Measurements from ENCODE around the gene SLC7A6OS. TPM values are rescaled to one million over a fixed set of nuclear protein-coding genes. Genes with fewer than 3 reads are reported as not detected.
A peak's percentile ranks its signal among the peaks of the same experiment; 100 is the strongest.

SLC7A6OS gene
- total RNA-seq, 1 experiment from 2014 or later: 11.5 TPM

DNA sequence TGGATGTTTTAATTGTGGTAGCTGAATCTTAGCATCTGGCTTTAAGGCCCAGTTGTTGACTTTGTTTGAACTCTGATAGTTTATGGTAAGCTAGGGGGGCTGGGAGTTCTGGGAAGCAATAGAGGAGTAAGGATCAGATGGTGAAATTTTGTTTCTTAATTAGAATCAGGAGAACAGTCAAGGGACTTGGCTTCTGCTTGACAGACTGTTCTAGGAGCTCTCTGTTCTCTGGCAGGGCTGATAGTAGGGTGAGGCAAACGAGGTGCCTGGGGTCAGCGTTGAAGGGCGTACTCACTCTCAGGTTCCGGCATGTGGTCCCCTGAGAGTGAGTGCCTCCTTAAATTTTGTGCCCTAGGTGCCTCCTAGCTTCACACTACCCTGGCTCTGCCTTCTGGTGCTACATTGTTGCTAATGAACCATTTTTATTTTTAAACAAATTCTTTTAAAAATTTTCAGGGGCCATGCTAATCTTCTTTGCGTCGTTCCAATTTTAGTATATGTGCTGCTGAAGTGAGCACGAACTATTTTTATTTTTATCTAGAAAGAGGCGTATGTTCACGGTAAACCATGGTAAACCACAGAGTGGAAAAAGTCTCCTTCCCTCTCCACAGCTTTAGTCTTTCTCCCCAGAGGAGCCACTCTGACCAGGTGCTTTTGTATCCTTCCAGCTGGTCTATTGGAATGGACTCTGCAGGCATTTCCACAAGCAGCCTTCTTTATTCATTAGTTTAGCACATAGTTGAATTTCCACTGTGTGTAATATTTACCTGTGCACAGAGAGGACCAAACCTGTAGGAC is 26.7 kb downstream of the SLC7A6OS start:
- Histone ChIP-seq H3K4me3 (no peak overlapping the region), H3K27ac (no peak overlapping the region), H3K4me1 (no peaks in the 10 kb centered on the region), H3K27me3 (no peaks in the 10 kb centered on the region), H3K36me3 (no peaks in the 10 kb centered on the region), H3K9me3 (replicated peaks) (no peaks in the 10 kb centered on the region)
- DNase-seq: no peak

DNA sequence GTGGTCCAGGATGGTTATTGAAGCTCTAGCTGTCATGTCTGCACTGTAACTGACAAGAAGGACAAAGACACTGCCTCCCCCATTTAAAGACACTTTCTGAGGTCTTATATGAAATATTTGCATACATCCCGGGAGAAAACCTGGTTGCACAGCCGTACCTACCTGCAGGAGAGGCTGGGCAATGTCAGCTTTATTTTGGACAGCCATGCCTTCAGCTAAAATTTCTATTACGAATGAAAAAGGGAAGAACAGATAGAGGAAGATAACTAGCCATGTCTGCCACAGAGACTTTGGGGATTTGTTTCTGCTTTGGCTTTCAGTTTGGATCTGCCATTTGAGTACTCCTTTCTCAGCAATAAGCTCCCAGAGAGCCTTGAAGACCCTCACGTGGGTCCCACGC is 27.4 kb downstream of the SLC7A6OS start:
- H3K27me3 ChIP-seq: no peaks in the 10 kb centered on the region
- no peaks in the 10 kb centered on the region for H3K9me3 ChIP-seq (replicated peaks)
- H3K4me1 ChIP-seq: no peaks in the 10 kb centered on the region
- no peaks in the 10 kb centered on the region for H3K36me3 ChIP-seq
- H3K4me3 ChIP-seq: no peak overlapping the region
- no peak for DNase-seq
- no peak overlapping the region for H3K27ac ChIP-seq

DNA sequence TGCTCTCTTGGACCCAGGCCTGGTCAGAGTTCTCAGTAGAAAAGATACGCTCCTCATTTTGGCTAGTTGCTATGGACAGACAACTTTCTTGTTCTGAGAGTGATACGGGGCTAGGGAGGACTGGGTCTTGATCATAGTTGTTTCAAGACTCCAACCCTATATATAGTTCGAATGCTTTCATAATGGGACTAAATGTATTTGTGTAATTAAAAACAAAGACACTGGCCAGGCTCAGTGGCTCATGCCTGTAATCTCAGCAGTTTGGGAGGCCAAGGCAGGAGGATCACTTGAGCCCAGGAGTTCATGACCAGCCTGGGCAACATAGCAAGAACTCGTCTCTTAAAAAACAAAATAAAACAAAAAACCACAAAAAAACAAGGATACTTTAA is 28.7 kb downstream of the SLC7A6OS start:
- H3K27ac ChIP-seq: no peak overlapping the region
- H3K36me3 ChIP-seq: no peaks in the 10 kb centered on the region
- no peak overlapping the region for H3K4me3 ChIP-seq
- H3K27me3 ChIP-seq: no peaks in the 10 kb centered on the region
- no peaks in the 10 kb centered on the region for H3K9me3 ChIP-seq (replicated peaks)
- H3K4me1 ChIP-seq: no peaks in the 10 kb centered on the region
- no peak for DNase-seq

- H3K27me3 ChIP-seq: no peaks in the 10 kb centered on the region
- H3K9me3 ChIP-seq (replicated peaks): no peaks in the 10 kb centered on the region
- H3K4me1 ChIP-seq: peaks cover under 1% of the 10 kb centered on the region
- H3K27ac ChIP-seq: no peak overlapping the region
- H3K36me3 ChIP-seq: no peaks in the 10 kb centered on the region
- H3K4me3 ChIP-seq: no peak overlapping the region
- no peak for DNase-seq
These were observed 29.2 kb downstream of the SLC7A6OS start for GRCh38 chr16:68281368-68282063.

DNA sequence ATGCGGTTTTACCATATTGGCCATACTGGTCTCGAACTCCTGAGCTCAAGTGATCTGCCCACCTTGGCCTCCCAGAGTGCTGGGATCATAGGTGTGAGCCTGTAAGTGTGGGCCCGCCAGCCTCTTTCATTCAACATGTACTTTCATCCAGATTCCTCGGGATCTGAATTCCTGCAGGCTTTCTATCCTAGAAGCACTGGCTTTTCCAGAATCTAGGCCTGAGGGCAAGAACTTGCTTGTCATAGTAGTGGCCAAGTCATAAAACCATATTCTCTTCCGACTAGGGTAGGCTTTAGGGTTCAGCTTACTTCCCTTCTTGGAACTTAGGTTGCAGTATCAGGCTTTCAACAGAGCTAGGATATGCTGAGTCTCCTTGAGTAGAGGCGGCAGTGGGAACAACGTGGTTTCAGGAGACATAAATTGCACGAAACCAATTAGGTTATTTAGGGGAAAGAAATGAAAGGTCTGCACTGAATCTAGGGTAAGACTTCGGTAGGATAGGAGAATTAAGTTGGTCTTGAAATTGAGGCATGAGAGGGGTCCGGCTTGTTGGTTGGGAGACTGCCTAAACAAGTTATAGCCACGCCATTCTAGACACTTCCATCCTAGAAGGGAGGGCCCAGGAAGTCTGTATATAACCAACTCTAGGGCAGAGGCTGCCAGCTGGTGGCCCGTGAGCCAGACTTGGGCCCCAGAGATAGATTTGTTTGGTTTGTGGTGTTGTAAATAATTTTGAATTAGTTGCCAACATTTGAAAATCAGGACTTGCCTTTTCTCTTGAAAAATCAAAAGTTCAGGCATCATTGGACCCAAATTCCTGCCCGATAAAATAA is 30.8 kb downstream of the SLC7A6OS start:
- H3K4me1 ChIP-seq: peaks cover 11% of the 10 kb centered on the region
- H3K27ac ChIP-seq: no peak overlapping the region
- no peak for DNase-seq
- H3K27me3 ChIP-seq: no peaks in the 10 kb centered on the region
- no peaks in the 10 kb centered on the region for H3K9me3 ChIP-seq (replicated peaks)
- no peaks in the 10 kb centered on the region for H3K36me3 ChIP-seq
- no peak overlapping the region for H3K4me3 ChIP-seq

GRCh38 chr16:68276223-68276622 is 34.5 kb downstream of the SLC7A6OS start:
- Histone ChIP-seq H3K27ac (peak overlapping the region; percentile 44; the same call in 1 of the 2 replicates), H3K27me3 (no peaks in the 10 kb centered on the region), H3K36me3 (0 out of 2 replicates have a peak, but pooled peaks cover 2% of the 10 kb centered on the region), H3K4me3 (no peak overlapping the region), H3K9me3 (replicated peaks) (no peaks in the 10 kb centered on the region), H3K4me1 (peaks cover 11% of the 10 kb centered on the region)
- DNase-seq: no peak

DNA sequence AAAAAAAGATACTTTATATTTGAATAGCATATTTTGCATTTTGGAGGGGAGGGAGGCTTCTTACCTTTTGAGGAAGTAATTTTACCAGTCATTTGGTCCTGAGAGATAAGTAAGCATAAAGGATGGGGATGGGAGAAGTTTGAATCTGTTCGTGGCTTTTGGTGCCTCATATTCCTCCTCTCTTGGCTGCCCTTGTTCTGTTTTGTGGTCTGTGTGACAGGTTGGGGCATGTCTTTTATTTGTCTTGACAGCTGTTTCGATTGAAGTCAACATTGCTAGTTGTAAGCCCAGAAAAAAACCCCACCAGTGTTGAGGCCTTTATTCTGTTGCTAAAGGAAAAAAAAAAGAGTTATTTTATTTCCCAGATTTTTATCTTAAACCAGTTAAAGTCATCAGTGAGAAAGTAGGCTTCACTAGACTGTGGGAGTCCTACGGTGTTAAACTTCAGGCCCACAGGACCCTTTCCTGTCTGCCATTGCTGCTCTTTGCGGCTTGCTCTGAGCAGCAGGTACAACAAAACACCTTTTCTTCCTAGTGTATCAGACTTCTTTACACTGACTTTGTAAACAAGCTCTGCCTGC is 35.0 kb downstream of the SLC7A6OS start:
- Histone ChIP-seq H3K27ac (peak overlapping the region; percentile 44; the same call in 1 of the 2 replicates), H3K36me3 (0 out of 2 replicates have a peak, but pooled peaks cover 2% of the 10 kb centered on the region)

GRCh38 chr16:68274441-68274840 is 36.3 kb downstream of the SLC7A6OS start:
- Histone ChIP-seq H3K9me3 (replicated peaks) (no peaks in the 10 kb centered on the region), H3K27me3 (no peaks in the 10 kb centered on the region), H3K4me1 (peaks cover 11% of the 10 kb centered on the region), H3K27ac (no peak overlapping the region), H3K36me3 (0 out of 2 replicates have a peak, but pooled peaks cover 2% of the 10 kb centered on the region), H3K4me3 (no peak overlapping the region)
- no peak for DNase-seq

More for the DNA sequence above, 35.0 kb downstream of the SLC7A6OS start:
- Histone ChIP-seq H3K4me3 (no peak overlapping the region), H3K9me3 (replicated peaks) (no peaks in the 10 kb centered on the region), H3K27me3 (no peaks in the 10 kb centered on the region), H3K4me1 (peaks cover 11% of the 10 kb centered on the region)
- peak; percentile 48 to 73 for DNase-seq

GRCh38 chr16:68273896-68274295 is 36.9 kb downstream of the SLC7A6OS start:
- Histone ChIP-seq H3K4me3 (no peak overlapping the region), H3K9me3 (replicated peaks) (no peaks in the 10 kb centered on the region), H3K36me3 (0 out of 2 replicates have a peak, but pooled peaks cover 2% of the 10 kb centered on the region), H3K27me3 (no peaks in the 10 kb centered on the region), H3K27ac (no peak overlapping the region), H3K4me1 (peaks cover 11% of the 10 kb centered on the region)
- no peak for DNase-seq

DNA sequence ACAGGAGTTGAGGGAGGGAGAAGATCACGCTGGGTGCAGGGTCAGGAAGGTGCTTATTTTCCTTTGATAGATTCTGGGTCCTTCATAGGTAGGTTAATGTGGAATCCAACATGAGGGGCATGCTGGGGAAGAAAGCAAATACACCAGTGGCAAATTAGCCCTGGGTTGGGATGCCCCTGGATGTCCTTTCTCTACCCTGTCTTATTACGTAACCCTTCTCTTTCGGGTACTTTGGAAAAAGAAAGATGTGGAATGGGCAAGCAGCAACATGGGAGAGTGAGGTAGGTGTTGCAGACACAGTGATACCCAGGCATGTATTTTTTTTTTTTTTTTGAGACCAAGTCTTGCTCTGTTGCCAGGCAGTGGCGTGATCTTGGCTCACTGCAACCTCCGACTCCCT is 37.3 kb downstream of the SLC7A6OS start:
- H3K4me1 ChIP-seq: peaks cover 11% of the 10 kb centered on the region
- no peak for DNase-seq
- H3K9me3 ChIP-seq (replicated peaks): no peaks in the 10 kb centered on the region
- no peaks in the 10 kb centered on the region for H3K27me3 ChIP-seq
- H3K4me3 ChIP-seq: no peak overlapping the region
- H3K27ac ChIP-seq: no peak overlapping the region
- H3K36me3 ChIP-seq: 0 out of 2 replicates have a peak, but pooled peaks cover 2% of the 10 kb centered on the region

DNA sequence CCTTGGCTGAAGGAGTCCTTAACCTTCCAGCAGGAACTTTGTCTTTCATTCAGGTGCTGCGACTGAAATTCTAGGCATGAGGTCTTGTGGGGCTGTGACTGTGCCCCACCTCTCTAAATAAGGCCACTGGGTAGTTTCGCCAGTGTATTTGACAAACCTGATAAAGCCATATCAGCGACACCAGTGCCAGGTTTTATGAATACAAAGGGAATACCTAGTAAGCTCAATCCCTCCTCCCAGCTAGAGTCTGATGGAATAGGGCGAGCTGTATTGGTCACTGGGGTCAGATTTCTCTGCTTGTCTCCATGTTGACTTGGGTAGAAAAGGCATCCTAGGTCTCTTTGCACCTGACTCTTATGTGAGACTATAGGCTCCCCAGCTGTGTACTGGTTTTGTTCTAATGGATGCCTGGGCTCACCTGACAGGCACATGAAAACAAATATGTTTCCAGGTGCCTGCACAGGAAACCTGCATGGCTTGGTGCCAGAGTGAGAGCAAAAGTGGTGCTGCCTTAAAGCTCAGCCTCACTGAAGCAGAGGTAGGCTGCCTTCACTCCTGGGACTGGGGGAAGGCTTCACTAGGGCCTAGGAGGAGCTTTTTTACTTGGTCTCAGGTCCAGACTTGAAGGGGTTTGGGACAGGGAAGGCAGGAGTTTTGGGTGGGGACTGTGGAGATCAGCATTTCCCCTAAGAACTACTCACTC is 38.1 kb downstream of the SLC7A6OS start:
- DNase-seq: no peak
- Histone ChIP-seq H3K27ac (no peak overlapping the region), H3K9me3 (replicated peaks) (no peaks in the 10 kb centered on the region), H3K4me1 (peaks cover 11% of the 10 kb centered on the region), H3K4me3 (no peak overlapping the region), H3K36me3 (0 out of 2 replicates have a peak, but pooled peaks cover 2% of the 10 kb centered on the region), H3K27me3 (no peaks in the 10 kb centered on the region)

DNA sequence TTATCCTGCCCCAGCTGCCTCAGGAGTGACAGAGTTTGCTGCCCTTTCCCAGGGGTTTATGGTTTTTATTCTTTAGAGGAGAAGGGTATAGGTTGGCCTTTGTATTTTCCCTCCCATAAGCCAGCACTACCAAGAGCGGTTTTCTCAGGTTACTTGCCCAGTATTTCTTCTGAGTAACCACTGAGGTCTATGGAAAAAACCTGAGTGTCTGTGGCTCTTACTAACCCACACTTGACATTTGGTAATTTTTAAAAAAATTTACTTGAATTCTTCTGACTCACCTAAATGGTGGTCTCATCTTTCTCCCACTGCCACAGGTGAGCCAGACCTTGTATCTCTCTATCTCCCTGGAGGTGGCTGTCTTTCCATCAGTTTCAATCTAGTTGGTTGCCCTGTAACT is 40.4 kb downstream of the SLC7A6OS start:
- Histone ChIP-seq H3K4me1 (no peaks in the 10 kb centered on the region), H3K27me3 (no peaks in the 10 kb centered on the region), H3K4me3 (no peak overlapping the region), H3K36me3 (0 out of 2 replicates have a peak, but pooled peaks cover 2% of the 10 kb centered on the region), H3K27ac (no peak overlapping the region), H3K9me3 (replicated peaks) (no peaks in the 10 kb centered on the region)
- no peak for DNase-seq

- Histone ChIP-seq H3K9me3 (replicated peaks) (no peaks in the 10 kb centered on the region), H3K4me3 (no peak overlapping the region), H3K36me3 (0 out of 2 replicates have a peak, but pooled peaks cover 2% of the 10 kb centered on the region), H3K27me3 (no peaks in the 10 kb centered on the region), H3K27ac (no peak overlapping the region), H3K4me1 (no peaks in the 10 kb centered on the region)
- no peak for DNase-seq
These were observed 41.0 kb downstream of the SLC7A6OS start for GRCh38 chr16:68269793-68270192.
